ENCODE results near the gene BABAM2.

BABAM2 gene

DNA sequence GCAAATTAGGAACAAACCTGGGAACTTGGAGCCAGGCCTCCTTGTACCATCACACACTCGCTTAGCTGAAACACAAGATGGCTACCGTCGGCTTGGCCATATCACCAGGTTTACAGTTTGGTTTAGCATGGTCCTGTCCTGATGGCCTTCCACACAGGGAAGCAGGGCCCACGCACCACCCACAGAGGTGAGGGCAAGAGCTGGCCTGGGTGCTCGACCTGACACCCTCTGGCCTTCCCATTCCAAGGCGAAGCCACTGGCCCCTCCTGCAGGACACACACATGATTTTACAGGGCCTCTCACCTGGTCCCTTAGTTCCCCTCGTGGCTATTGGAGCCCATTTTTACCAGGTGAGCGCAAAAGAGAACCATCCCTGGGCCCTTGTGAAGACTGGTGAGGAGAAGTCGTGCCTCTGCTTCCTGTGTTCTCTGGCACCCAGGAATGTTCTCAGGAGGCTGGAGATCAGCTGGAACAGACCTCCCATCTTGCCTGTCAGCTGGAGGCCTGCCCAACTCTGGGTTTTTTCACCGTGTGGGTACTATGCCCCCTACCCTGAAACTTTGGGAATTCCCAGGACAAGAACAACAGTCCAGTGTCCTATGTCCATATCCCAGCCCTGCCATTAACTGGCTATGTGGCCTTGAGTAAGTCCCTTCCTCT is 449.1 kb downstream of the BABAM2 start:
- DNase-seq: no peak

- no peak for DNase-seq
Observed at GRCh38 chr2:28340312-28341202, 450.0 kb downstream of the BABAM2 start.

DNA sequence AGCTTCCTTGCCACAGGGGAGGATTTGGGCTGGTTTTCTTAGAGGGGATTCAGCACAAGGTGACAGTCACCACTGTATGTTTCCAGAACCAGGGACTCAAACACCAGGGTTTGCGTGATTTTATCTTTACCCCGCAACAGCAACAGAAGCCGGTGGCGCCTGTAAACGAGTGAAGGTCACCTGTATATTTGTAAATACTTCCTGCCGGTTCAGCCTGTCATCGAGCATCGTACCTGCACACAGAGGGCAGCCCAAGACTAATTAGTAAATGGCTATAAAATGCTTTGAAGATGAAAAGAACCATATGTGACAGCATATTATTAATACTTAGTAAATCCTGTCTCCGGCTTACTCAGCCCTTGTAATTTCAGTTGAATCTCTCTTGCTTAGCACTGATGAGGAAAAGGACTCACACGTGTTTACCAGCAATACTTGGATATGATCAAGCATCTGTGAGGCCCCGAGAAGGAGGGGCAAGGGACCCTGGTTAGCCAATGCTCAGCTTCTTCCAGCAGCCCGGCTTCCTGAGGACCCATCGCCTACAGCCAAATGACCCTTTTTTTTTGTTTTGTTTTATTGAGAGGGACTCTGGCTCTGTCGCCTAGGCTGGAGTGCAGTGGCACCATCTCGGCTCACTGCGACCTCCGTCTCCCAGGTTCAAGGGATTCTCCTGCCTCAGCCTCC is 450.8 kb downstream of the BABAM2 start:
- no peak for DNase-seq

DNA sequence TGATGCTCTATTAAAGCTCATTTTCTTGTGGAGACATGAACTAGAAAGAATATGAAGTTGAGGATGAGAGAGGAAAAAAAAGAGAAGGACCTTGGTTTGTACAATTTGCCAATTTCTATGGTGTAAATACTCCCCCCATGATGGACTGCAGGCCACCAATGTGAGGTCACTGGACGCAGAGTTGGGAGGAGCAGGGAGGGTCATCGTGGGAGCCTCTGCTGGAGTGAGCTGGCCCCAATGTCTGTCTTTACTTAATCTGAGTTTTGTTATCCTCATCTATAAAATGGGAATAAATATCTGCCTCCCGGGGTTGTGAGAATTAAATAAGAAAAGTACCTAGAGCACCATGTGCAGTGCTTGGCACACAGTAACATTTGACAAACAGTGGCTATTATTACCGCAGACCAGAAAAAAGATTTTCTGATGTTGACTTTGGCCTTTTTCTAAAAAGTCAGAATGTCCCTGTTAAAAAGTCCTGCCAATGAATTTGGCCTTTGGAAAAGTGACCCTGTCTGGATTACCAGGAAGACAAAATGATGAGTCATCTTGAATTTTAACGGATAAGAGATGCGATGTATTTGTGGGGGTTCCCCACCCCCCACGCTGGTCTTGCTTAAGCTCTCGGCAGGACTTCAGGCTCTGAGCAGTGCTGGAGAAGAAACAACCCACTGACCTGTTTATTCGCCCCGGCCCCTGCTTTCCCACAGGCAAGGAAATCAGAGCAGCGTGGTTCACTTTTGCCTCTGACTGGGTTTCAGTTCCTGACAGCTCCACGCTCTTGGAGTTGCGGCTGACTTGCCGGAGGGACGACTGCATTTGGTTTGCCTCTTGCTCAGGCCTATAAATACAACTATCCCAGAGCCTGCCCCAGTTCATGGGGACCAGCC is 451.8 kb downstream of the BABAM2 start:
- peak; percentile 13 for DNase-seq

- DNase-seq: no peak
Observed at GRCh38 chr2:28343184-28343942, 452.8 kb downstream of the BABAM2 start.

- DNase-seq: no peak
Observed at GRCh38 chr2:28343971-28344715, 453.6 kb downstream of the BABAM2 start.

DNA sequence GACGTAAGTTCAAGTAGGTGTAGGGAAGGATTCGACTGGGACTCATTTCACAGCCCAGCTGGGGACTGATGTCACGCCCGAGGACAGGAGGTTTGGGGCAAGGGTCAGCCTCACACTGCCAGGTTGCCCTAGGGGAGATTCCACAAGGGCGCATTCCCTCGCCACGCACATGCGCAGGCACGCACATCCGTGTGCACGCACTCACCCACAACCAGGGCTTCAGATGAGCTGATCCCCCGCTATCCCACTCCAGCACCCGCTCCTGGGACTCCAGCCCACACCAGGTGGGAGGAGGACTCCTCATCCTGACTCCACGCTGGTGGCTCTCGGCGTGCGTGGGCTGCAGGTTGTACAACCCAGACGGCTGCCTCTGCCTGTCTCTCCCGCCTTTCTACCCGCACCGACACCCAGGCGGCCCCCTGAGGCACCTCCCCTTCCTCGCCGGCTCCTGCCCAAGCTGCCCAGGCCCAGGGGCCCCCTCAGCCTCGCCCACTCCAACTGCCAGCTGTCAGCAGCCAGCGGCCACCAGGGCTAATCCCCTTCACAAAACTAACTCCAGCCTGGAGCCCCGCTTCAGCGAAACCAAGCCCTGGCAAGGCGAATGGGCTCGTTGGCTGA is 454.3 kb downstream of the BABAM2 start:
- DNase-seq: no peak

GRCh38 chr2:28345619-28346018 is 455.1 kb downstream of the BABAM2 start:
- DNase-seq: no peak

DNA sequence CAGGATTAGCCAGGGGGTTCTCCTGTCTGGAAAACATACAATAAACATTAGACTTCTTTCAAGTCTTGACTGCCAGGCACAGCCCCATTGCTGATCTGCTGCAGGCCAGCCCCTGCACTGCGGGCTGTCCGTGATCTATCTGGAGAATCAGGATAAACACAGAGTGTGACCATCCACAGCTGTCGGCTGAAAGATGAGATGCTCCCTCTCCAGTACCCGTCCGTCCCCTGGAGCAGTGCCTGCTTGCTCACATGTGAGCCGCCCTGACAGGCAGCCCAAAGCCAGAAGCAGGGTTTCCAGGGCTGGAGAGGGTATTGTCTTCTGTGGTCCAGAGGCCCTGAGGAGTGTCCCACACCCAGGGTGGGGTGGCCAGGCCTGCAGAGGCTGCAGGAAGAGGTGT is 456.1 kb downstream of the BABAM2 start:
- no peak for DNase-seq

DNA sequence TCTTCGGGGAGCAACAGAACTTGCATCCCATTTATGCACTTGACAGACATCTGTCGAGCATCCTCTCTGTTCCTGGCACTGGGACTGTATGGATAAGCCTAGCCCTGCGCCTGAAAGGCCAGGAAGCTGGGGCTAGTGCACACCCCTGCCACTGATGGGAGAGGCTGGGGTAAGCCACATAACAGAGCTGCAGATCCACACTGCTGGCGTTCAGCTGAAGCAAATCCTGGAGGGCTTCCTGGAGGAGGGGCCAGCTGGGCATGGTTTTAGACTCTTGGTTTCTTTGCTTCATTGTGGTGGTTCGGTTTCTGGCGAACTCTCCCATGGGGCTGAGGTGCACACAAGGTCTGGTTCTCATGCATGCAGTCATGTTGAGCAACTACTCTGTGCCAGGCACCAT is 456.7 kb downstream of the BABAM2 start:
- no peak for DNase-seq

DNA sequence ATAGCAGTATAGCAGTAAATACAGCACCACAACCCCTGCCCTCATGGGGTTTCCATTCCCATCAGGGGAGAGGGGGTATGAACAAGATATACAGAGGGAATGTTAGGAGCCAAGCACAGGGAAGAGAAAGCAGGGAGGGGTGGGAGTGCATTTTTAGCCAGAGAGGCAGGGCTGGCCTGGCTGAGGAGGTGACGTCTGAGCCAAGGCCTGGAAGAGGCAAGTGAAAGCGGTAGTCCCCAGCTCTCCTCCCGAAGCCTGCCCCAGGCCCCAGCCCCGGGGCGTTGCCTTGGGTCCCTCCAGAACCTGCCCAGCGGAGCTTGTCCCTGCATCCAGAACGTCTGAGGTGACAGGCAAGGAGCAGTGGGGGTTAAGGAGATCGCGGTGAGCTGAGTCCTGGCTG is 457.1 kb downstream of the BABAM2 start:
- no peak for DNase-seq

DNA sequence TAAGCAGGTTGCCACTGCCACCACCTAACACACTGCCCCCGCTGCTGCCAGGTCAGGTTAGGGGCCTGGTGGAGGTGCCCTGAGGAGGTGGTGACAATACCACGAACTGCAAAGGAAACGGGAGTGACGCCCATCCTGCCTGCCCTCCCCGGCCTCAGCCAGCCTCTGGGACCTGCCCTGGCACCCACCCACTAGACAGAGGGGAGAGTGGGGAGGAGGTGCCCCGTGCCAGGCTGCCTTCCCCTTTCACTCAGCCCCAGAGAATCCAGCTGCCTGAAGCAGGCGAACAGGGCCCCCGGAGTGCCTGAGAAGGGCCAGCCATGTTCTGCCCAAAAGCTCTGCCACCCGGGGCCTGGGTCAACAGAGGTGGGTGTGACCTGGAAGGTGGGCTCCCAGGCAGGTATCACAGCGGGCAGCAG is 457.6 kb downstream of the BABAM2 start:
- DNase-seq: no peak

DNA sequence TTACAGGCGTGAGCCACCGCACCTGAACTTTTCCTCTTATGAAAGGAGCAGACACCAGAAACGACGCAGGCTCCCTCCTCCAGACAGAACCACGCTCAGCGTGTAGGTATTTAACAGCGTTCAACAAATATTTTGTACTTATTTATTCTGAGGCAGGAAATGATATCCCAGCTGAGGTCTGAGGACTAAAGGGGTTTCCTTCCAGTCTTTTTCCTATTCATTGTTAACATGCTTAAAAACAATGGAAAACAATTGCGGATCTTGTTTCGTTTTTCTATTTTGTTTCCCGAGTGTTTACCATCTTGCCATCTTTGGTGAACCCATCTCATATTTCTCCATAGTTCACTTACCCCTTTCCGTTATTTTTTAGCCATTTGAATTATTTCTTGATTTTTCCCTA is 458.4 kb downstream of the BABAM2 start:
- no peak for DNase-seq

DNA sequence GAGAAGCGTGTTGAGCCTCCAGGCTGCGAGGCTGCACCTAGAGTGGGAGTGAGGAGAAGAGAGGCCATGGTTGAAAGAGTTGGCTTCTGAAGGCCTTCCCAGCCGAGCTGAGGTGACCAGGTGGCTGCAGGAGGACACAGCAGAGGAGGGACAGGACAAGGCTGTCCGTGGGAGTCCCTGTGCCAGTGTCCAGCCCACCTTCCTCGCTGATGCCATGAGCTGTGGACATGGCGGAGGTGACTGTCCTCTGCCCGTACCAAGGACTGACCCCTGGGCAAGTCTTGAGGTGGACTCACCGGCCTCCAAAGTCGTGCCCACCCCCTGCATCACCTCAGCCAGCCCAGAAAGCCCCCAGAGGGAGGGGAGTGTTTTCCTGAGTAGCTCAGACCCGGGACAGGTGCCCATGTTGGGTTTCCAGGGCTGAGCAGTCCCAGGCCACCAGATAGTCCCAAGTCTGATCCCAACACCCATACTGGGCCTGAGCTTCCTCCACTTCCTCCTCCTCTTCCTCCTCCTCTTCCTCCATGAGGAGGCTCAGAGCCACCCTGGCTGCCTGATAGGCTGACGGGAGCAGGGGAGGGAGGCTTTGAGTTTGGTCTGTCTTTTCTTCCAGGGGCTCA is 459.1 kb downstream of the BABAM2 start:
- no peak for DNase-seq

DNA sequence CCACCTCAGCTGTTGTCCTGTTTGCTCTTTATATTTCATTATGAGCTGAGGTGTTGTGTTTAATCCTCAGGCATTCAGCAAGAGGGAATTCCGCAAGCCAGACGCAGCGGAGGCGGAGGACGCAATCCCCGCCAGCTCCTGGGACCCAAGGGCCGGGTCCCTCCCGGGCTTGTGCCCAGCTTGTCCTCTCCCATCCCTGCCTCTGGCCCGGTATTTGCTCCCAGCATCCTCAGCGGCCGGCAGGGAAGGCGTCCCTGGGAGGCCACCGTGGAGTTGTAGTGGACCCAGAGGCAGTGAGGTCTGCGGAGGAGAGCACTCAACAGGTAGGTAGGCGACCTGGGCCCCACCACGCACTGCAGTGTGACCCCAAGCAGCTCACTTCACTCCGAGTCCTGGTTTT is 459.7 kb downstream of the BABAM2 start:
- no peak for DNase-seq

GRCh38 chr2:28350791-28351285 is 460.3 kb downstream of the BABAM2 start:
- no peak for DNase-seq

DNA sequence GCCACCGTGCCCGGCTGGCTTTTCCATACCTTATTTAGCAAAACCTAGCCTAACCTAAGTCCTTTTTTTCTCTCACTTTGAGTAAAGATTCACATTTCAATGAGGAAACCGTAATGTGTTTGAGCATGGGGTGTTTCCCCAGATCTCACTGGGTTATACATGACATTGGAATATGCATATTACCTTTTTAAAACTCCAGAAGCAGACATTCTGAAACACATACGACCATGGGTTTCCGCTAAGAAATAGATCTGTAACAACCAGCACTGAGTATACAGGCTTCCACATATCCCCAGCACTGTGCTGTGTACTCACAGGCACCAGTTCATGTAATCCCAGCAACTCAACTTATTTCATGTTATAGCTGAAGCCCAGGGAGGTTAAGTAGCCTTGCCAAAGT is 461.1 kb downstream of the BABAM2 start:
- no peak for DNase-seq

- DNase-seq: no peak
Observed at GRCh38 chr2:28352104-28352503, 461.6 kb downstream of the BABAM2 start.

DNA sequence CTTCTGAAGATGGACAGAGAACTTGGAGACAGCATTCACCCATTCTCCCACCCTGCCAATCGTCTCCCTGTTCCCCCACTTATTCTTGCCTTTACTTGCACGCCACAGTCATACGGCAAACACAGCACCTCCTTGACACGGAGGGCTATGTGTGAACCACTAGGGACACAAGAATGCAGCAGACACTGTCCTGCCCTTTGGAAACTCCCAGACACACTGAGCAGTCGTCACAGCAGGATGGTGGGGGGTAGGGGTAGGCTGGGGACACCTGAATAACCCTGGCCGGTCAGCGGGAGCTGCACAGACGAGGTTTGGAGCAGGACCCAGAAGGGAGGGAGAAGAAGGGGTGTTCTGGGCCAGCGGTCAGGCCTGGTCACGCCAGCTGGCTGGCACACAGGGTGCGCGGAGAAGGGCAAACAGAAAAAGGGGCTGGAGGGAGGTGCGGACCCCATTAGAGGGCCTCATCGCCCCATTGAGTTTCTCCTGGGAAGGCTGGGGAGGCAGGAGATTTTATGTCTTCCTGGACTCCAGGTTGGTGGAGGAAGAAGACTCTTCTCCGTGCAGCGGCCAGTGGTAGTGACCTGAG is 462.2 kb downstream of the BABAM2 start:
- no peak for DNase-seq

All from T1000 (cell line).